GM12891 (cell line): ENCODE results near the gene SSH2.
"Not testable (repeated sequence)": the region's sequence is repeated elsewhere in the genome, so short reads cannot be mapped to it uniquely, and the experiment has no call there.

Experiments used
- DNase-seq: peaks from one replicate; pipeline ENCODE4 v3.0.0; 2011; ENCODE audit warnings: low spot score; ENCODE audit not compliant: insufficient read length
- FAIRE-seq: peaks from 2 replicates; lab custom pipeline; 2011; peaks lifted over from hg19 to GRCh38; lab: Jason Lieb, UNC
- PAX5 ChIP-seq: IDR thresholded peaks from 2 replicates; pipeline ENCODE4 v1.6.1; 2011; ENCODE audit warnings: low read length, moderate library complexity, mild to moderate bottlenecking; ENCODE audit not compliant: insufficient read depth, severe bottlenecking
- POLR2A ChIP-seq: IDR thresholded peaks from 2 replicates; pipeline ENCODE4 v1.6.1; 2011; ENCODE audit warnings: low read depth, low read length, control low read depth
- POLR2AphosphoS5 ChIP-seq: IDR thresholded peaks from 2 replicates; pipeline ENCODE4 v1.6.1; 2011; ENCODE audit warnings: low read depth, low read length, control low read depth
- POU2F2 ChIP-seq: IDR thresholded peaks from 2 replicates; pipeline ENCODE4 v1.6.1; 2011; ENCODE audit warnings: low read depth, mild to moderate bottlenecking, control low read depth, low read length, moderate library complexity
- SPI1 ChIP-seq: IDR thresholded peaks from 2 replicates; pipeline ENCODE4 v1.6.1; 2011; ENCODE audit warnings: low read depth, low read length, control low read depth
- TAF1 ChIP-seq: IDR thresholded peaks from 2 replicates; pipeline ENCODE4 v1.6.1; 2011; ENCODE audit warnings: low read depth, low read length, control low read depth

SSH2 gene

GRCh38 chr17:29906969-29907368 lies 23.1 kb downstream of the SSH2 start:
- DNase-seq, result no peak
- TF ChIP-seq TAF1, result no peak
- no peak for TF ChIP-seq POU2F2
- TF ChIP-seq POLR2A, result no peak
- TF ChIP-seq POLR2AphosphoS5, result no peak
- no peak for TF ChIP-seq SPI1
- no peak for TF ChIP-seq PAX5
- FAIRE-seq, result no peak

- no peak for FAIRE-seq
- no peak for DNase-seq
- no peak for TF ChIP-seq POLR2A
- TF ChIP-seq TAF1, result no peak
- no peak for TF ChIP-seq PAX5
- no peak for TF ChIP-seq SPI1
- no peak for TF ChIP-seq POLR2AphosphoS5
- no peak for TF ChIP-seq POU2F2
Measured at GRCh38 chr17:29905879-29906167, 24.2 kb downstream of the SSH2 start.

GRCh38 chr17:29905086-29905878 lies 24.7 kb downstream of the SSH2 start:
- TF ChIP-seq TAF1 (no peak), POU2F2 (no peak)
- DNase-seq (no peak), FAIRE-seq (no peak)

GRCh38 chr17:29903471-29903870 lies 26.6 kb downstream of the SSH2 start:
- FAIRE-seq (no peak), DNase-seq (no peak)
- TF ChIP-seq POLR2AphosphoS5 (no peak), PAX5 (no peak), SPI1 (no peak), POLR2A (no peak), POU2F2 (no peak), TAF1 (no peak)

DNA sequence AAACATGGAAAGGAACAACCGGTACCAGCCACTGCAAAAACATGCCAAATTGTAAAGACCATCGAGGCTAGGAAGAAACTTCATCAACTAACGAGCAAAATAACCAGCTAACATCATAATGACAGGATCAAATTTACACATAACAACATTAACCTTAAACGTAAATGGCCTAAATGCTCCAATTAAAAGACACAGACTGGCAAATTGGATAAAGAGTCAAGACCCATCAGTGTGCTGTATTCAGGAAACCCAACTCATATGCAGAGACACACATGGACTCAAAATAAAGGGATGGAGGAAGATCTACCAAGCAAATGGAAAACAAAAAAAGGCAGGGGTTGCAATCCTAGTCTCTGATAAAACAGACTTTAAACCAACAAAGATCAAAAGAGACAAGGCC lies 32.9 kb downstream of the SSH2 start:
- not testable (repeated sequence) for FAIRE-seq

GRCh38 chr17:29892201-29892600 lies 37.8 kb downstream of the SSH2 start:
- DNase-seq (no peak), FAIRE-seq (no peak)
- no peak for TF ChIP-seq PAX5
- no peak for TF ChIP-seq POLR2AphosphoS5
- TF ChIP-seq POU2F2, result no peak
- no peak for TF ChIP-seq SPI1
- no peak for TF ChIP-seq TAF1
- no peak for TF ChIP-seq POLR2A

More for the DNA sequence above, 32.9 kb downstream of the SSH2 start:
- not testable (repeated sequence) for DNase-seq

GRCh38 chr17:29891131-29891530 lies 38.9 kb downstream of the SSH2 start:
- DNase-seq (no peak), FAIRE-seq (peak; percentile 64)
- TF ChIP-seq PAX5 (no peak), POLR2AphosphoS5 (no peak), SPI1 (no peak), POU2F2 (no peak), TAF1 (no peak), POLR2A (no peak)

- no peak for FAIRE-seq
- no peak for TF ChIP-seq PAX5
- TF ChIP-seq TAF1, result no peak
- TF ChIP-seq POU2F2, result no peak
- no peak for TF ChIP-seq POLR2A
- no peak for TF ChIP-seq POLR2AphosphoS5
- TF ChIP-seq SPI1, result no peak
- no peak for DNase-seq
Measured at GRCh38 chr17:29885031-29885640, 44.9 kb downstream of the SSH2 start.

GRCh38 chr17:29883497-29883896 lies 46.5 kb downstream of the SSH2 start:
- TF ChIP-seq SPI1 (no peak), POU2F2 (no peak), PAX5 (no peak), POLR2AphosphoS5 (no peak), TAF1 (no peak), POLR2A (no peak)
- FAIRE-seq, result no peak
- DNase-seq, result no peak

- TF ChIP-seq POU2F2 (no peak), POLR2AphosphoS5 (no peak), SPI1 (no peak), POLR2A (no peak)
- FAIRE-seq (no peak), DNase-seq (no peak)
Measured at GRCh38 chr17:29881256-29881655, 48.8 kb downstream of the SSH2 start.
